ENCODE measurements around the gene DDX43.
"Not testable (repeated sequence)": the region's sequence is repeated elsewhere in the genome, so short reads cannot be mapped to it uniquely, and the experiment has no call there.

Gene DDX43

GRCh38 chr6:73389854-73390253 is 4.8 kb upstream of the DDX43 start:
- no peak for DNase-seq

GRCh38 chr6:73391675-73392074 is 3.0 kb upstream of the DDX43 start:
- DNase-seq = no peak

GRCh38 chr6:73392188-73392587 is 2.4 kb upstream of the DDX43 start:
- not testable (repeated sequence) for DNase-seq

GRCh38 chr6:73393278-73393677 is 1.4 kb upstream of the DDX43 start:
- DNase-seq = no peak

- no peak for DNase-seq
Measured at GRCh38 chr6:73395875-73396274, 1.2 kb downstream of the DDX43 start.

- DNase-seq = no peak
Measured at GRCh38 chr6:73400656-73401055, 6.0 kb downstream of the DDX43 start.

- no peak for DNase-seq
Measured at GRCh38 chr6:73409395-73409794, 14.8 kb downstream of the DDX43 start.

- DNase-seq = no peak
Measured at GRCh38 chr6:73413102-73413501, 18.5 kb downstream of the DDX43 start.

- no peak for DNase-seq
Measured at GRCh38 chr6:73418081-73418741, 23.6 kb downstream of the DDX43 start.

GRCh38 chr6:73421534-73421933 is 26.9 kb downstream of the DDX43 start:
- no peak for DNase-seq

- no peak for DNase-seq
Measured at GRCh38 chr6:73435236-73435635, 40.6 kb downstream of the DDX43 start.

GRCh38 chr6:73443555-73443954 is 48.9 kb downstream of the DDX43 start:
- no peak for DNase-seq

- DNase-seq = peak; percentile 52
Measured at GRCh38 chr6:73451223-73452106, 56.8 kb downstream of the DDX43 start.

GRCh38 chr6:73452107-73452461 is 57.5 kb downstream of the DDX43 start, which contains the start of gene CGAS:
TSS of gene CGAS (minus strand) at chr6:73452297. CDS start at chr6:73452181, 116 bp downstream.
- DNase-seq = no peak

- DNase-seq = no peak
Measured at GRCh38 chr6:73455865-73456629, 61.4 kb downstream of the DDX43 start.

GRCh38 chr6:73459474-73459873 is 64.8 kb downstream of the DDX43 start:
- not testable (repeated sequence) for DNase-seq

- DNase-seq = no peak
Measured at GRCh38 chr6:73460056-73460455, 65.4 kb downstream of the DDX43 start.

GRCh38 chr6:73461537-73462350 is 67.1 kb downstream of the DDX43 start, which contains the start of gene MTO1:
TSS of gene MTO1 (plus strand) at chr6:73461737. CDS start at chr6:73461855, 118 bp downstream.
- DNase-seq = peak; percentile 86

Measured in NCI-H526 treated with DMSO at 0.1 percent for 48 hours (cell line).